PC-9 (cell line): ENCODE data around the gene AP3S2. TPM values are rescaled to one million over a fixed set of nuclear protein-coding genes. Genes with fewer than 3 reads are reported as not detected.
"Not testable (repeated sequence)": the region's sequence is repeated elsewhere in the genome, so short reads cannot be mapped to it uniquely, and the experiment has no call there.

Experiments
- BruUV-seq: library from RNA; stranded (reverse); fragments of 400-500 nt; replicated peaks from 2 replicates; lab custom pipeline; 2021; lab: Mats Ljungman, UMichigan
- CTCF ChIA-PET: fragments of 300-600 bp; sonication (Branson Sonifier 250); formaldehyde crosslinking; loops from one replicate; lab custom pipeline; 2022; ENCODE audit warnings: antibody characterized with exemption; lab: Charles Lee
- POLR2A ChIA-PET: fragments of 300-600 bp; sonication (Branson Sonifier 250); formaldehyde crosslinking; loops from one replicate; lab custom pipeline; 2022; ENCODE audit warnings: antibody characterized with exemption; ENCODE audit not compliant: unreplicated experiment; lab: Charles Lee
- DNase-seq, 2 experiments: peaks; one replicate each; pipeline versions ENCODE4 v3.0.0 to v3.0.0-alpha.2; 2015 to 2022; ENCODE audit warnings: mixed read lengths in 1 of 2
- H2AFZ ChIP-seq: fragments of 200-600 bp; sonication (generic); 2 replicates; pipeline ENCODE4 v1.8.1; 2017; ENCODE audit warnings: antibody characterized with exemption
- H3F3A ChIP-seq: fragments of 200-600 bp; sonication (generic); 2 replicates; pipeline ENCODE4 v1.8.1; 2017; ENCODE audit warnings: antibody characterized with exemption, mild to moderate bottlenecking, low read depth; ENCODE audit not compliant: insufficient read depth
- H3K27ac ChIP-seq: fragments of 200-600 bp; sonication (generic); 2 replicates; pipeline ENCODE4 v1.6.1; 2016; ENCODE audit warnings: mixed run types
- H3K27me3 ChIP-seq: fragments of 200-600 bp; sonication (generic); 2 replicates; pipeline ENCODE4 v1.6.1; 2016; ENCODE audit warnings: low read depth, mixed run types; ENCODE audit not compliant: insufficient read depth
- H3K36me3 ChIP-seq: fragments of 200-600 bp; sonication (generic); 2 replicates; pipeline ENCODE4 v1.6.1; 2016; ENCODE audit warnings: low read depth, mixed run types
- H3K4me1 ChIP-seq: fragments of 200-600 bp; sonication (generic); replicated peaks from 2 replicates; pipeline ENCODE4 v1.6.1; 2016; ENCODE audit warnings: mixed run types; ENCODE audit not compliant: insufficient read depth
- H3K4me2 ChIP-seq: fragments of 200-600 bp; sonication (generic); 2 replicates; pipeline ENCODE4 v1.6.1; 2017; ENCODE audit warnings: mixed run types
- H3K4me3 ChIP-seq: fragments of 200-600 bp; sonication (generic); 2 replicates; pipeline ENCODE4 v1.6.1; 2016; ENCODE audit warnings: mixed run types
- H3K79me2 ChIP-seq: fragments of 200-600 bp; sonication (generic); 2 replicates; pipeline ENCODE4 v1.6.1; 2017; ENCODE audit warnings: low read depth, mixed run types
- H3K9me2 ChIP-seq: fragments of 200-600 bp; sonication (generic); 2 replicates; pipeline ENCODE4 v1.8.1; 2017; ENCODE audit warnings: mild to moderate bottlenecking; ENCODE audit not compliant: insufficient read depth
- H3K9me3 ChIP-seq: fragments of 200-600 bp; sonication (generic); 2 replicates; pipeline ENCODE4 v1.8.1; 2016; ENCODE audit warnings: low read depth; ENCODE audit not compliant: insufficient read depth
- H4K20me1 ChIP-seq: fragments of 200-600 bp; sonication (generic); 2 replicates; pipeline ENCODE4 v1.8.1; 2017; ENCODE audit not compliant: insufficient read depth
- EZH2 ChIP-seq: fragments of 200-600 bp; sonication (generic); IDR thresholded peaks from 2 replicates; pipeline ENCODE4 v1.8.0; 2017; ENCODE audit warnings: antibody characterized with exemption, low read depth
- intact Hi-C: fragments of 100-400 bp; cut with micrococcal nuclease; formaldehyde crosslinking; loops from one replicate; pipeline ENCODE4 v1.10.0; 2022; ENCODE audit not compliant: unreplicated experiment
- total RNA-seq: library from RNA; stranded (reverse); gene quantifications from 2 replicates; pipeline ENCODE4 v1.2.3, GENCODE V29; 2021
- TF ChIP-seq, protein P1 (sequence below): fragments of 200-600 bp; sonication (generic); conservative IDR thresholded peaks from 2 replicates; pipeline ENCODE4 v1.6.1; 2017; ENCODE audit warnings: mixed run types, antibody characterized with exemption, mild to moderate bottlenecking, moderate library complexity

AP3S2 gene
- total RNA-seq, 1 experiment from 2014 or later = 57.6 TPM

DNA sequence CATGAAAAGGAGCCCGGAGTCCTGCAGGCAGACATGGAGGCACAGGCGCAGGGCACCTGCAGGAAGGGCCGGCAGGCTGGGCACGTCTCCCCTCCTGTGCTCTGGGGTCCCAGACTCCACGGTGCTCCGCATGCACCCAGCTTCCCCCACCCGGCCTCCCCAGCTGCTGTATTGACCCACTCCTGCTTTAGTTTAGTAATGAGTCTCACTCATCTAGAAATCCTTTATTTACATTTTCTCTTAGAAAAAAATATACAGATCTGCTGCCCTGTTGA lies 109.2 kb downstream of the AP3S2 start:
- Histone ChIP-seq H3K27ac (peak overlapping the region; percentile 96), H3K4me3 (no peak overlapping the region), H3K36me3 (peaks cover 19% of the 10 kb centered on the region), H3K4me1 (peaks cover 71% of the 10 kb centered on the region), H3K9me2 (no peaks in the 10 kb centered on the region), H2AFZ (no peak overlapping the region), H3K27me3 (no peaks in the 10 kb centered on the region), H3K79me2 (no peaks in the 10 kb centered on the region), H4K20me1 (no peaks in the 10 kb centered on the region), H3K9me3 (no peaks in the 10 kb centered on the region), H3K4me2 (peak overlapping the region; percentile 51), H3F3A (peaks cover 90% of the 10 kb centered on the region)
- DNase-seq = no peak
- intact Hi-C loops = loop anchor here (2.0 kb wide), 1 partner anchor 36 kb away; no protein-coding TSS in a partner anchor
- ChIA-PET CTCF (interaction anchor here (0.8 to 1.6 kb wide), 2 partner anchors 24 to 90 kb away, joined by 3 to 6 read pairs; no protein-coding TSS in a partner anchor), POLR2A (no interaction called here)
- TF ChIP-seq, protein P1, sequence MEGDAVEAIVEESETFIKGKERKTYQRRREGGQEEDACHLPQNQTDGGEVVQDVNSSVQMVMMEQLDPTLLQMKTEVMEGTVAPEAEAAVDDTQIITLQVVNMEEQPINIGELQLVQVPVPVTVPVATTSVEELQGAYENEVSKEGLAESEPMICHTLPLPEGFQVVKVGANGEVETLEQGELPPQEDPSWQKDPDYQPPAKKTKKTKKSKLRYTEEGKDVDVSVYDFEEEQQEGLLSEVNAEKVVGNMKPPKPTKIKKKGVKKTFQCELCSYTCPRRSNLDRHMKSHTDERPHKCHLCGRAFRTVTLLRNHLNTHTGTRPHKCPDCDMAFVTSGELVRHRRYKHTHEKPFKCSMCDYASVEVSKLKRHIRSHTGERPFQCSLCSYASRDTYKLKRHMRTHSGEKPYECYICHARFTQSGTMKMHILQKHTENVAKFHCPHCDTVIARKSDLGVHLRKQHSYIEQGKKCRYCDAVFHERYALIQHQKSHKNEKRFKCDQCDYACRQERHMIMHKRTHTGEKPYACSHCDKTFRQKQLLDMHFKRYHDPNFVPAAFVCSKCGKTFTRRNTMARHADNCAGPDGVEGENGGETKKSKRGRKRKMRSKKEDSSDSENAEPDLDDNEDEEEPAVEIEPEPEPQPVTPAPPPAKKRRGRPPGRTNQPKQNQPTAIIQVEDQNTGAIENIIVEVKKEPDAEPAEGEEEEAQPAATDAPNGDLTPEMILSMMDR = no peak
- no peak for TF ChIP-seq EZH2
- BruUV-seq = no TSS peak

DNA sequence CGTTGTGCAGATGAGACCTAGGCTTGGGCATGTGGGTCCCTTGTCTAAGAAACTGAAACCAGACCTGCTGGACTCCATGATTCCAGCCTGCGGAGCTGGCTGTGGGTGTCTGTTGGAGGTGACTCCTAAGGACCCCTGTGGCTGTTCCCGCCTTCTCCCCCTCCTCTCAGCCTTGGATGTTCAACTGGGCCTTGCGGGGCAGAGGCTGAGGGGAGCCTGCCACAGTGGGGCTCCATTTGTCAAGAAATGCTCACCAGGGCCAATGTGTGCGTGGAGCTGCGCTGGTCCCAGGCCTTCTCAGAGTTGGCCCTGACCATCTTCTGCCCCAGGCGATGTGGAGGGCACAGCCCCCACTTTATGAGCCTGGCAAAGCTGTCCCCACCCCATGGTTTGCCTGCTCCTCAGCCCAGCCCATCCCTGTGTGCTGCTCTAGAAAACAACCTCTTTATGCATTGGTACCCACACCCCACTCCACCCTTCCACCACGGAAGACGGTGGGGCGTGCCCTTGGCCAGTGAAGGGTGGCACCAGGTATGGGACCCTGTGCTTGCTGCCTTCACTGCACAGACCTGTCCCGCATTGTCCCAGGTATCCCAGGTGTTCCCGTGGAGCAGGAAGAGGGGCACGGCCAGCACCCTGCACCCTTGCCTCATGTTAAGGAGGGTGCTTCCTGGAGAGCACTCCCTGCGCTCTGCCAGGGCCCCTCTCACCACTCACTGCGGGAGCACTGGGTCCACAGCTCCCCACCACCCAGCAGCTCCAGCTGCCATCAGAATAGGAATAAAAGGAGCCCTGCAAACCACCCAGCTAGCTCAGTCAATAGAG lies 109.7 kb downstream of the AP3S2 start:
- CTCF ChIA-PET = interaction anchor here (1.0 to 1.7 kb wide), 3 partner anchors 23 to 30 kb away, joined by 5 to 6 read pairs (median 6); partner anchors contain the start of gene ANPEP
- intact Hi-C loops = loop anchor here (2.0 kb wide), 1 partner anchor 37 kb away; no protein-coding TSS in a partner anchor
- Histone ChIP-seq H3K79me2 (no peaks in the 10 kb centered on the region), H3K27me3 (no peaks in the 10 kb centered on the region), H3K4me3 (no peak overlapping the region), H3K9me3 (no peaks in the 10 kb centered on the region), H3K4me2 (peak overlapping the region; percentile 51; the same call in 1 of the 2 replicates), H3K36me3 (peaks cover 19% of the 10 kb centered on the region), H3F3A (peaks cover 90% of the 10 kb centered on the region), H3K27ac (peak overlapping the region; percentile 96), H2AFZ (no peak overlapping the region), H4K20me1 (no peaks in the 10 kb centered on the region), H3K4me1 (peaks cover 71% of the 10 kb centered on the region), H3K9me2 (no peaks in the 10 kb centered on the region)
- no peak for TF ChIP-seq EZH2
- TF ChIP-seq, protein P1 = no peak
- POLR2A ChIA-PET = interaction anchor here (0.6 to 0.7 kb wide), 2 partner anchors 16 to 103 kb away, joined by 3 to 6 read pairs; no protein-coding TSS in a partner anchor
- no TSS peak for BruUV-seq
- no peak for DNase-seq

DNA sequence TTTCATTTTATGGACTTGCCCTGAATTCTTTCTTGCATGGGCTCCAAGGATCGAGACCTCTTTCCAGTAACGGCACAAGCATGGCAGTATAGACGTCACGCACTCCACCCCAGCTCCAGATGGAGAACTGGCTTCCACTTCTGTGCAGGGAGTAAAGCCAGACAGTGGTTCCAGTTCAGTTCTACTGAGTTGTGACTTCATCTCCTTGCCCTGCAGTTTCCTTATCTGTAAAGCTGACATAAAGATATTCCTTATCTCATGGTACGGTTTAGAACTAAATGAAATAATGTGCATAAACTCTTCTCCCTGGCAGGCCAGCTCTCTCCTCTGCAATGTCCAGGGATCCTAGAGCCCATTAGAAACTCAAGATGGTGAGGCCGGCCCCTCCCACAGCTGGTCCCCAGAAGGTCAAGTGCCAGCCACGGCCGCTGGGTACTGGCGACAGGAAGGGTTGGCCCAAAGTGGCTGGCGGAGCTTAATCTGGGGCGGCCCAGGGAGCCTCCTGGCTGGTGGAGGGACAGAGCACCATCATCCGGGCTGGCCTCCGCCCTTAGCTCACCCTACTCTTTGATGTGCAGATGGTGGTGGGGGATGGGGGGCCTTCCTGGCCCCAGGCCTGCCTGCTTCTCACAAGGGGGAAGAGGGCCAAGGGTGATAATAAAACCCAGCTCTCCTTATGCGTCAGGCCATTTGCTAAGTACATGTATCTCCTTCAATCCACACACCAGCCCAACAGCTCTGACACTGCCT lies 110.5 kb downstream of the AP3S2 start:
- H3K27me3 ChIP-seq = no peaks in the 10 kb centered on the region
- POLR2A ChIA-PET = interaction anchor here (0.5 to 0.6 kb wide), 4 partner anchors 15 to 130 kb away, joined by 3 to 9 read pairs (median 4); no protein-coding TSS in a partner anchor
- peaks cover 82% of the 10 kb centered on the region for H3F3A ChIP-seq
- no peak overlapping the region for H3K4me3 ChIP-seq
- no peak for TF ChIP-seq EZH2
- TF ChIP-seq, protein P1 = no peak
- no peaks in the 10 kb centered on the region for H3K9me2 ChIP-seq
- peaks cover 76% of the 10 kb centered on the region for H3K4me1 ChIP-seq
- peak; percentile 51 to 55 for DNase-seq
- CTCF ChIA-PET = interaction anchor here (0.7 to 1.7 kb wide), 3 partner anchors 22 to 92 kb away, joined by 3 to 6 read pairs (median 5); partner anchors contain the start of gene ANPEP
- no peaks in the 10 kb centered on the region for H4K20me1 ChIP-seq
- peaks cover 18% of the 10 kb centered on the region for H3K36me3 ChIP-seq
- no peak overlapping the region for H2AFZ ChIP-seq
- H3K27ac ChIP-seq = peak overlapping the region; percentile 96
- H3K9me3 ChIP-seq = no peaks in the 10 kb centered on the region
- H3K4me2 ChIP-seq = peak overlapping the region; percentile 52; the same call in 1 of the 2 replicates
- no TSS peak for BruUV-seq
- H3K79me2 ChIP-seq = no peaks in the 10 kb centered on the region
- intact Hi-C loops = no loop called here

DNA sequence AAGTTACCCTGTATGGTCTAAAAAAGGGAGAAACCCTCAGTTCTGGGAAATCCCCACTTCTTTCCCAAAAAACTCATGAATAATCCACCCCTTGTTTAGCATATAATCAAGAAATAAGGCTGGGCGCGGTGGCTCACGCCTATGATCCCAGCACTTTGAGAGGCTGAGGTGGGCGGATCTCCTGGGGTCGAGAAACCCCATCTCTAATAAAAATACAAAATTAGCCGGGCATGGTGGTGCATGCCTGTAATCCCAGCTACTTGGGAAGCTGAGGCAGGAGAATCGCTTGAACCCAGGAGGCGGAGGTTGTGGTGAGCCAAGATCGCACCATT lies 111.2 kb downstream of the AP3S2 start:
- CTCF ChIA-PET = interaction anchor here (0.7 to 1.7 kb wide), 3 partner anchors 21 to 92 kb away, joined by 3 to 6 read pairs (median 5); partner anchors contain the start of gene ANPEP
- H3K4me1 ChIP-seq = peaks cover 76% of the 10 kb centered on the region

More for the DNA sequence above, 111.2 kb downstream of the AP3S2 start:
- H3K4me3 ChIP-seq, intact Hi-C loops, H2AFZ ChIP-seq, H3K9me2 ChIP-seq, H3K79me2 ChIP-seq, BruUV-seq, DNase-seq, H3K27me3 ChIP-seq, H3K9me3 ChIP-seq, H4K20me1 ChIP-seq: not testable (repeated sequence)
- H3K4me2 ChIP-seq = peak overlapping the region; percentile 52
- peak overlapping the region; percentile 96 for H3K27ac ChIP-seq
- H3F3A ChIP-seq = peaks cover 75% of the 10 kb centered on the region
- POLR2A ChIA-PET = interaction anchor here (0.6 to 1.5 kb wide), 3 partner anchors 15 to 54 kb away, joined by 4 to 9 read pairs (median 4); no protein-coding TSS in a partner anchor
- H3K36me3 ChIP-seq = peaks cover 11% of the 10 kb centered on the region
